ENCODE results near the gene NRCAM.

- TF ChIP-seq POLR2A (IDR thresholded peaks at IDR 0.05; ENCODE audit: low read length) (no peak), GATA1 (IDR thresholded peaks at IDR 0.05; ENCODE audit: low read depth, low read length) (no peak)
Observed at GRCh38 chr7:108099713-108100112, 356.5 kb downstream of the NRCAM start.
